ENCODE data around the gene ABCC6.

DNA sequence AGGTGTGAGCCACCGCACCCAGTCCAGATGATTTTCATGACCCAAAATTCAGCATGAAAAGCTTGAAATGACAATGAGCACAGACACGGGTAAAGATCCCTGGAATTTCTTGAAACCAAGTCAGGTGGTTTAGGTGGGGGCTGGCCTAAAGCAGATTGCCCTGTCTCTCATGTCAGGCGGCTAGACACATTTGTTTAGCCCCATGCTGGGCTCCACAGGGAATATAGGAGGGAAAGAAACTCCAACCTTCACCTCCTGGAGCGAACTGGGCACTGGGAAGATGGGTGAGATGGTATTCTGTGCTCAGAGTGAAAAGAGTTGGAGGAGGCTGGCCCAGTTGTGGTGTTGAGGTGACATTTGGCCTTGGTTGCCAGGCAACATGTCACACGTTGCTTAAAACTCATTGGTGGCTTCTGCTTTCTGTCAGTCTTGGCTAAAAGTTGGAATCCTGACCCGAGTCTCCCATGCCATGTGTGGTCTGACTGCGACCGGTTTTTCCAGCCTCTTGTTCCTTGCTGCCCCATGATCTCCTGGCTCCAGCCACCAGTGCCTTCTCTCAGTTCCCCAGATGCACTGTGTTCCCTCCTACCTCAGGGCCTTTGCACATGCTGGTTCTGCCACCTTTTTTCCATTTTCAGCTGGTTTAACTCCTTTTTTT is 113.7 kb downstream of the ABCC6 start:
- TF ChIP-seq EZH2phosphoT487 (IDR thresholded peaks at IDR 0.05; ENCODE audit: borderline replicate concordance, low read length), result no peak
- TF ChIP-seq, protein P1, sequence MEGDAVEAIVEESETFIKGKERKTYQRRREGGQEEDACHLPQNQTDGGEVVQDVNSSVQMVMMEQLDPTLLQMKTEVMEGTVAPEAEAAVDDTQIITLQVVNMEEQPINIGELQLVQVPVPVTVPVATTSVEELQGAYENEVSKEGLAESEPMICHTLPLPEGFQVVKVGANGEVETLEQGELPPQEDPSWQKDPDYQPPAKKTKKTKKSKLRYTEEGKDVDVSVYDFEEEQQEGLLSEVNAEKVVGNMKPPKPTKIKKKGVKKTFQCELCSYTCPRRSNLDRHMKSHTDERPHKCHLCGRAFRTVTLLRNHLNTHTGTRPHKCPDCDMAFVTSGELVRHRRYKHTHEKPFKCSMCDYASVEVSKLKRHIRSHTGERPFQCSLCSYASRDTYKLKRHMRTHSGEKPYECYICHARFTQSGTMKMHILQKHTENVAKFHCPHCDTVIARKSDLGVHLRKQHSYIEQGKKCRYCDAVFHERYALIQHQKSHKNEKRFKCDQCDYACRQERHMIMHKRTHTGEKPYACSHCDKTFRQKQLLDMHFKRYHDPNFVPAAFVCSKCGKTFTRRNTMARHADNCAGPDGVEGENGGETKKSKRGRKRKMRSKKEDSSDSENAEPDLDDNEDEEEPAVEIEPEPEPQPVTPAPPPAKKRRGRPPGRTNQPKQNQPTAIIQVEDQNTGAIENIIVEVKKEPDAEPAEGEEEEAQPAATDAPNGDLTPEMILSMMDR (conservative IDR thresholded peaks at IDR 0.05; ENCODE audit: low read depth, low read length), result no peak

All from PC-3 (cell line).